ENCODE measurements around the gene TEAD3. TPM values are rescaled to one million over a fixed set of nuclear protein-coding genes. Genes with fewer than 3 reads are reported as not detected.
A peak's percentile ranks its signal among the peaks of the same experiment; 100 is the strongest.

Gene TEAD3
- polyA plus RNA-seq, 3 donors, result not detected

DNA sequence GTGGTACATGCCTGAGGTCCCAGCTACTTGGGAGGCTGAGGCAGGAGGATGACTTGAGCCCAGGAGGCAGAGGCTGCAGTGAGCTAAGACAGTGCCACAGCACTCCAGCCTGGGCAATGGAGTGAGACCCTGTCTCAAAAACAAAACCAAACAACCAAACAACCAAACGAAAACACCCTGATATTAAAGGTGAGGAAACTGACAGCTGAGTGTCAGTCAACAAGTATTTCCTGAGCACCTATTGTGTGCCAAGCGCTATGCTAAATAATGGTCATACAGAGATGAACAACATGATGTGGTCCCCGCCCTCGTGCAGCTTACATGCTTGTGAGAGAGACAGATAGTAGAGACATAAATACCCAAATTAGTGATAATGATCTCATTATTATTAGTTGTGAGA is 17.7 kb upstream of the TEAD3 start:
- Histone ChIP-seq H3K9ac (ENCODE audit: insufficient read depth, low read length, poor library complexity, severe bottlenecking) (no peak overlapping the region), H3K27me3 (ENCODE audit: control insufficient read depth in 2 of 2, insufficient read depth in 2 of 2, low read length in 2 of 2) (peaks cover 17 to 33% of the 10 kb centered on the region in 2 donors), H3K27ac (ENCODE audit: low read depth in 1 of 2, low read length in 2 of 2) (no peak overlapping the region), H3K36me3 (replicated peaks in 1 of 2; ENCODE audit: control insufficient read depth in 1 of 2, insufficient read depth in 2 of 2, low read length in 2 of 2) (no peaks in the 10 kb centered on the region), H3K4me2 (replicated peaks; ENCODE audit: extremely low read depth, low read length, poor library complexity, severe bottlenecking) (no peak overlapping the region), H3K4me3 (replicated peaks in 1 of 3; ENCODE audit: low read depth in 2 of 3, low read length in 3 of 3) (no peak overlapping the region), H3K4me1 (ENCODE audit: control insufficient read depth in 1 of 2, insufficient read depth in 2 of 2, low read length in 2 of 2) (no peaks in the 10 kb centered on the region), H4K20me1 (ENCODE audit: insufficient read depth, low read length) (no peaks in the 10 kb centered on the region), H3K79me2 (ENCODE audit: insufficient read depth, low read length) (no peaks in the 10 kb centered on the region), H2AFZ (ENCODE audit: insufficient read depth, low read depth, low read length, poor library complexity, severe bottlenecking) (no peak overlapping the region), H3K9me3 (replicated peaks in 1 of 2; ENCODE audit: control insufficient read depth in 1 of 2, insufficient read depth in 1 of 2, low read length in 2 of 2) (no peaks in the 10 kb centered on the region)
- TF ChIP-seq, protein P1, sequence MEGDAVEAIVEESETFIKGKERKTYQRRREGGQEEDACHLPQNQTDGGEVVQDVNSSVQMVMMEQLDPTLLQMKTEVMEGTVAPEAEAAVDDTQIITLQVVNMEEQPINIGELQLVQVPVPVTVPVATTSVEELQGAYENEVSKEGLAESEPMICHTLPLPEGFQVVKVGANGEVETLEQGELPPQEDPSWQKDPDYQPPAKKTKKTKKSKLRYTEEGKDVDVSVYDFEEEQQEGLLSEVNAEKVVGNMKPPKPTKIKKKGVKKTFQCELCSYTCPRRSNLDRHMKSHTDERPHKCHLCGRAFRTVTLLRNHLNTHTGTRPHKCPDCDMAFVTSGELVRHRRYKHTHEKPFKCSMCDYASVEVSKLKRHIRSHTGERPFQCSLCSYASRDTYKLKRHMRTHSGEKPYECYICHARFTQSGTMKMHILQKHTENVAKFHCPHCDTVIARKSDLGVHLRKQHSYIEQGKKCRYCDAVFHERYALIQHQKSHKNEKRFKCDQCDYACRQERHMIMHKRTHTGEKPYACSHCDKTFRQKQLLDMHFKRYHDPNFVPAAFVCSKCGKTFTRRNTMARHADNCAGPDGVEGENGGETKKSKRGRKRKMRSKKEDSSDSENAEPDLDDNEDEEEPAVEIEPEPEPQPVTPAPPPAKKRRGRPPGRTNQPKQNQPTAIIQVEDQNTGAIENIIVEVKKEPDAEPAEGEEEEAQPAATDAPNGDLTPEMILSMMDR (IDR thresholded peaks at IDR 0.05), result no peak
- Mint-ChIP-seq H3K27ac (no peak overlapping the region), H3K27me3 (ENCODE audit: low read depth in 3 of 3) (peaks cover 40 to 54% (median 41%) of the 10 kb centered on the region in 3 donors), H3K36me3 (no peaks in the 10 kb centered on the region), H3K4me3 (no peak overlapping the region), H3K9me3 (peaks cover 0 to 2% (median 0%) of the 10 kb centered on the region in 7 donors), H3K4me1 (no peaks in the 10 kb centered on the region)
- no peak for DNase-seq
- intact Hi-C loops (cut with micrococcal nuclease), result no loop called here
- WGBS (ENCODE audit: insufficient coverage), result no CpG with 5 or more reads among the region's 4 CpGs

DNA sequence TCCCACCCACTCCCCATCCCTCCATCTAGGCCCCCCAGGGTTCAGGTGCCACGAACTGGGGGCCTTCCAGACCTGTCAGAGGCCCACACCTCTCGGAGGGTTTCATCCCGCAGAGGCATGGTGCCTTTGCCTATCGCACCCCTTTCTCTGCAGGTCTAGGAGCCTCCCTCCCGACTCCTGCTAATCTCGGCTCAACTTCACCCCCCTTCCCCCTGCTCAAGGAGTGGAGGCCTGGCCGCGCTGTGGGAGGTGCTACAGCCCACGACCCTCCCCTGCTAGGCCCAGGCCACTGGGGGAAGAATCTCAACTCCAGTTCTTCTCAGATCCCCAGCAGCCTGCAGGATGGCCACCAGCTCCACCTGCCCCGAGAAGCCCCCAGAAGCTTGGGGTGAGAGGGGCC is 15.9 kb upstream of the TEAD3 start, which contains the start of gene TULP1:
TSS of gene TULP1 (minus strand) at position 157 of the 400 bp plus-strand sequence. CDS start at position 119, 38 bp downstream.
- Mint-ChIP-seq H3K9me3 (peaks cover 0 to 2% (median 0%) of the 10 kb centered on the region in 7 donors), H3K36me3 (no peaks in the 10 kb centered on the region), H3K4me3 (peak within 1 kb of the TSS in 1 of 2 donors; percentile 65), H3K27ac (no peak within 1 kb of the TSS), H3K4me1 (no peaks in the 10 kb centered on the region), H3K27me3 (ENCODE audit: low read depth in 3 of 3) (peaks cover 46 to 65% (median 49%) of the 10 kb centered on the region in 3 donors)
- no peak within 1 kb of the TSS for H2AFZ ChIP-seq (ENCODE audit: insufficient read depth, low read depth, low read length, poor library complexity, severe bottlenecking)
- no peak within 1 kb of the TSS for H3K9ac ChIP-seq (ENCODE audit: insufficient read depth, low read length, poor library complexity, severe bottlenecking)
- no peaks in the 10 kb centered on the region for H3K36me3 ChIP-seq (replicated peaks in 1 of 2; ENCODE audit: control insufficient read depth in 1 of 2, insufficient read depth in 2 of 2, low read length in 2 of 2)
- H3K4me1 ChIP-seq (ENCODE audit: control insufficient read depth in 1 of 2, insufficient read depth in 2 of 2, low read length in 2 of 2), result no peaks in the 10 kb centered on the region
- H3K4me3 ChIP-seq (replicated peaks in 1 of 3; ENCODE audit: low read depth in 2 of 3, low read length in 3 of 3), result no peak within 1 kb of the TSS
- H3K27ac ChIP-seq (ENCODE audit: low read depth in 1 of 2, low read length in 2 of 2), result no peak within 1 kb of the TSS
- no peak for DNase-seq
- no peaks in the 10 kb centered on the region for H4K20me1 ChIP-seq (ENCODE audit: insufficient read depth, low read length)
- no peaks in the 10 kb centered on the region for H3K9me3 ChIP-seq (replicated peaks in 1 of 2; ENCODE audit: control insufficient read depth in 1 of 2, insufficient read depth in 1 of 2, low read length in 2 of 2)
- no peak within 1 kb of the TSS for H3K4me2 ChIP-seq (replicated peaks; ENCODE audit: extremely low read depth, low read length, poor library complexity, severe bottlenecking)
- H3K79me2 ChIP-seq (ENCODE audit: insufficient read depth, low read length), result no peaks in the 10 kb centered on the region
- intact Hi-C loops (cut with micrococcal nuclease), result no loop called here
- WGBS (ENCODE audit: insufficient coverage), result 95% methylated on average over 6 of the region's 10 CpGs
- peaks cover 17 to 44% of the 10 kb centered on the region in 2 donors for H3K27me3 ChIP-seq (ENCODE audit: control insufficient read depth in 2 of 2, insufficient read depth in 2 of 2, low read length in 2 of 2)
- TF ChIP-seq, protein P1 (IDR thresholded peaks at IDR 0.05), result no peak
